Fibroblast of lung (primary cell): ENCODE results near the gene UBE3D. TPM values are rescaled to one million over a fixed set of nuclear protein-coding genes. Genes with fewer than 3 reads are reported as not detected.

Experiments used
- DNase-seq, 2 donors: peaks; one replicate each; pipeline versions ENCODE4 v3.0.0 to v3.0.0-alpha.2; 2010; ENCODE audit warnings: low read depth in 2 of 2
- H2AFZ ChIP-seq: 2 replicates; pipeline ENCODE4 v1.5.1; 2012; ENCODE audit warnings: low read length, control low read depth, inconsistent platforms
- H3K27ac ChIP-seq: 2 replicates; pipeline ENCODE4 v1.5.1; 2011; ENCODE audit warnings: low read length, control low read depth; ENCODE audit not compliant: insufficient read depth
- H3K27me3 ChIP-seq: 2 replicates; pipeline ENCODE4 v1.5.1; 2011; ENCODE audit warnings: mild to moderate bottlenecking, low read length; ENCODE audit not compliant: control insufficient read depth, insufficient read depth
- H3K36me3 ChIP-seq: 2 replicates; pipeline ENCODE4 v1.5.1; 2011; ENCODE audit warnings: low read length; ENCODE audit not compliant: control insufficient read depth, insufficient read depth
- H3K4me1 ChIP-seq: 2 replicates; pipeline ENCODE4 v1.5.1; 2011; ENCODE audit warnings: low read length; ENCODE audit not compliant: control insufficient read depth, insufficient read depth; ENCODE audit errors: extremely low read depth
- H3K4me2 ChIP-seq: 2 replicates; pipeline ENCODE4 v1.5.1; 2011; ENCODE audit warnings: low read length, control low read depth; ENCODE audit not compliant: insufficient read depth; ENCODE audit errors: extremely low read depth
- H3K4me3 ChIP-seq, 4 experiments: fragments of 200-600 bp in 1 of 4; sonication (generic) in 1 of 4; replicated peaks in 1 of 4; 2 replicates each; pipeline ENCODE4 v1.5.1; 2011 to 2016; ENCODE audit warnings: low read length in 4 of 4, low read depth in 3 of 4, mild to moderate bottlenecking in 3 of 4, control low read depth in 2 of 4, inconsistent platforms in 1 of 4, mixed read lengths in 1 of 4; ENCODE audit not compliant: insufficient read depth in 1 of 4; ENCODE audit errors: control extremely low read depth in 1 of 4
- H3K79me2 ChIP-seq: 2 replicates; pipeline ENCODE4 v1.5.1; 2012; ENCODE audit warnings: mild to moderate bottlenecking, low read length, inconsistent platforms; ENCODE audit not compliant: control insufficient read depth, insufficient read depth
- H3K9ac ChIP-seq: 2 replicates; pipeline ENCODE4 v1.5.1; 2011; ENCODE audit warnings: mild to moderate bottlenecking, low read length, control low read depth; ENCODE audit not compliant: insufficient read depth
- H3K9me3 ChIP-seq: 2 replicates; pipeline ENCODE4 v1.5.1; 2012; ENCODE audit warnings: low read depth, low read length; ENCODE audit not compliant: control insufficient read depth, insufficient read depth
- H4K20me1 ChIP-seq: 2 replicates; pipeline ENCODE4 v1.5.1; 2011; ENCODE audit warnings: low read length; ENCODE audit not compliant: control insufficient read depth, insufficient read depth; ENCODE audit errors: extremely low read depth
- EZH2 ChIP-seq: IDR thresholded peaks from 2 replicates; pipeline ENCODE4 v1.5.1; 2012; ENCODE audit warnings: low read length, control low read depth, mild to moderate bottlenecking; ENCODE audit errors: missing control alignments
- polyA plus RNA-seq, 2 donors: library from polyadenylated mRNA; depleted of rRNA in 1 of 2; stranded (reverse) in 1 of 2; unstranded in 1 of 2; fragments of >200 nt; gene quantifications; 2 replicates each; pipeline ENCODE4 v1.2.1, GENCODE V29; 2011 to 2012; ENCODE audit warnings: missing spikeins in 1 of 2
- total RNA-seq: library from RNA; depleted of rRNA; stranded (reverse); fragments of >200 nt; gene quantifications from 2 replicates; pipeline ENCODE4 v1.2.1, GENCODE V29; 2014
- TF ChIP-seq, protein P1 (sequence below), 2 donors: IDR thresholded peaks in 1 of 2; conservative IDR thresholded peaks in 1 of 2; 1 replicate in 1 of 2; 2 replicates in 1 of 2; pipeline ENCODE4 v1.5.1; 2011 to 2012; ENCODE audit warnings: low read length in 2 of 2, control low read depth in 1 of 2, inconsistent platforms in 1 of 2, low read depth in 1 of 2, mild to moderate bottlenecking in 1 of 2

Gene UBE3D
- total and polyA plus RNA-seq, 2 donors (not counting 1 experiment from before 2014, with no cell fraction given), result 2.8 to 5.6 TPM

- no peak for TF ChIP-seq EZH2
- TF ChIP-seq, protein P1, sequence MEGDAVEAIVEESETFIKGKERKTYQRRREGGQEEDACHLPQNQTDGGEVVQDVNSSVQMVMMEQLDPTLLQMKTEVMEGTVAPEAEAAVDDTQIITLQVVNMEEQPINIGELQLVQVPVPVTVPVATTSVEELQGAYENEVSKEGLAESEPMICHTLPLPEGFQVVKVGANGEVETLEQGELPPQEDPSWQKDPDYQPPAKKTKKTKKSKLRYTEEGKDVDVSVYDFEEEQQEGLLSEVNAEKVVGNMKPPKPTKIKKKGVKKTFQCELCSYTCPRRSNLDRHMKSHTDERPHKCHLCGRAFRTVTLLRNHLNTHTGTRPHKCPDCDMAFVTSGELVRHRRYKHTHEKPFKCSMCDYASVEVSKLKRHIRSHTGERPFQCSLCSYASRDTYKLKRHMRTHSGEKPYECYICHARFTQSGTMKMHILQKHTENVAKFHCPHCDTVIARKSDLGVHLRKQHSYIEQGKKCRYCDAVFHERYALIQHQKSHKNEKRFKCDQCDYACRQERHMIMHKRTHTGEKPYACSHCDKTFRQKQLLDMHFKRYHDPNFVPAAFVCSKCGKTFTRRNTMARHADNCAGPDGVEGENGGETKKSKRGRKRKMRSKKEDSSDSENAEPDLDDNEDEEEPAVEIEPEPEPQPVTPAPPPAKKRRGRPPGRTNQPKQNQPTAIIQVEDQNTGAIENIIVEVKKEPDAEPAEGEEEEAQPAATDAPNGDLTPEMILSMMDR (conservative IDR thresholded peaks at IDR 0.05 in 1 of 2, IDR thresholded peaks at IDR 0.05 in 1 of 2; ENCODE audit: low read depth in 1 of 2, low read length in 2 of 2), result no peak
- no peak for DNase-seq
Observed at GRCh38 chr6:82881519-82881918, 184.1 kb downstream of the UBE3D start.

GRCh38 chr6:82878812-82879211 is 186.8 kb downstream of the UBE3D start:
- Histone ChIP-seq H3K4me3 (no peak overlapping the region), H3K9me3 (no peaks in the 10 kb centered on the region), H3K27ac (no peak overlapping the region), H4K20me1 (no peaks in the 10 kb centered on the region), H3K9ac (no peak overlapping the region), H3K4me1 (no peaks in the 10 kb centered on the region), H3K79me2 (no peaks in the 10 kb centered on the region), H3K27me3 (no peaks in the 10 kb centered on the region), H3K4me2 (no peak overlapping the region), H3K36me3 (no peaks in the 10 kb centered on the region), H2AFZ (no peak overlapping the region)
- TF ChIP-seq, protein P1 (conservative IDR thresholded peaks at IDR 0.05 in 1 of 2, IDR thresholded peaks at IDR 0.05 in 1 of 2; ENCODE audit: low read depth in 1 of 2, low read length in 2 of 2), result no peak
- TF ChIP-seq EZH2, result no peak
- peak; percentile 57 to 62 for DNase-seq

More at GRCh38 chr6:82881519-82881918, 184.1 kb downstream of the UBE3D start:
- no peaks in the 10 kb centered on the region for H3K79me2 ChIP-seq
- no peak overlapping the region for H3K4me2 ChIP-seq
- no peaks in the 10 kb centered on the region for H4K20me1 ChIP-seq
- H3K36me3 ChIP-seq, result no peaks in the 10 kb centered on the region
- H3K9ac ChIP-seq, result no peak overlapping the region
- H2AFZ ChIP-seq, result no peak overlapping the region
- H3K27me3 ChIP-seq, result no peaks in the 10 kb centered on the region
- H3K27ac ChIP-seq, result no peak overlapping the region
- H3K4me3 ChIP-seq, result no peak overlapping the region
- H3K9me3 ChIP-seq, result no peaks in the 10 kb centered on the region
- no peaks in the 10 kb centered on the region for H3K4me1 ChIP-seq

DNA sequence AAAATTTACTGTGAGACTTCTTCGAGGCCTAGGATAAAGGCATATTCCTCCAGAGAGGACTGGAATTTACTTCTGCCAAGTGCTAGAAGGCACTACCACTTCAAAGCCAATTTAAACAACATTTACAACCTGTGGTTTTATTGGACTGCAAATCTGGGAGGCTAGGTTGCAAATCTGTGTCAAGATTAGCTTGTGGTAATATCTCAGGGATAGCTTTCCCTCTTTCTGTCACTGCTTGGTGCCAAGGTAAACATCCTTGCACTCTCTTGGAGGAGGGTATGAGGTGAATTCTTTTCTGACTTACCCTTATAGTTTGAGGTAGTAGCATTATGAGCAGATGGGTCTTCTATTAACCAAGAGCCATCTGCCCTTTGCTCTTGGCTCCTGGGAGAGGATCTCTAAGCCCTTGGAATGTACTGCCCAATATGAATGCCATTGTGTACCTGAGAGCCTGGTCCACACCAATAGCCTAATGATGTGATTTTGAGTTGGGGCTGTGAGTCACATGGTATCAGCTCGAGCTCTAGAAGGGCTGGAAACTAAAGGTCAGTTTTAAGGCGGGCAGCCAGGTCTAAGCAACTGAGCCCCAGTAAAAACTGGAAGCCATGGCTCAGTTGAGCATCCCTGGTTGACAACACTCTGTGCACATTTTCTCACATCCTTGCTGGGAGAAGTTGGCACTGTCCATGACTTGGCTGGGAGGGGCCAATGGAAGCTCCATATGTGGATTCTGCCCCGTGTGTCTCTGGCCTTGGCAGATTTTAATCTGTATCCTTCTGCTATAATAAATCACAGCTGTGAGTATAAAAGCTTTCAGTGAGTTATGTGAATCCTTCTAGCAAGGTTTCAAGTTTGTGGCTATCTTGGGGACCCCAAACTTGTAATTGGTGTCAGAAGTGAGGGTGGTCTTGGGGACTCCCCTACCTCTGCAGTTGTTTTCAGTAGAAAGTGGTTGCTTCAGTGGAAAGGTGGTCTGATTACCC is 188.1 kb downstream of the UBE3D start:
- no peak overlapping the region for H3K27ac ChIP-seq
- no peak overlapping the region for H2AFZ ChIP-seq
- no peak overlapping the region for H3K9ac ChIP-seq
- H3K36me3 ChIP-seq, result no peaks in the 10 kb centered on the region
- no peaks in the 10 kb centered on the region for H4K20me1 ChIP-seq
- H3K4me1 ChIP-seq, result no peaks in the 10 kb centered on the region
- no peak overlapping the region for H3K4me2 ChIP-seq
- no peaks in the 10 kb centered on the region for H3K27me3 ChIP-seq
- H3K4me3 ChIP-seq, result no peak overlapping the region
- peak in 1 of 2 donors; percentile 92 for DNase-seq
- no peaks in the 10 kb centered on the region for H3K9me3 ChIP-seq
- TF ChIP-seq, protein P1 (conservative IDR thresholded peaks at IDR 0.05 in 1 of 2, IDR thresholded peaks at IDR 0.05 in 1 of 2; ENCODE audit: low read depth in 1 of 2, low read length in 2 of 2), result no peak
- TF ChIP-seq EZH2, result no peak
- H3K79me2 ChIP-seq, result no peaks in the 10 kb centered on the region
